ENCODE results near the gene SETD1A.

The SETD1A gene

GRCh38 chr16:30982548-30983288 lies 25.2 kb downstream of the SETD1A start:
- DNase-seq (ENCODE audit: low read depth) = no peak

- DNase-seq (ENCODE audit: low read depth) = no peak
Observed at GRCh38 chr16:30983289-30983889, 25.8 kb downstream of the SETD1A start.

GRCh38 chr16:30983898-30984610 lies 26.5 kb downstream of the SETD1A start:
- no peak for DNase-seq (ENCODE audit: low read depth)

GRCh38 chr16:30984669-30985400 lies 27.3 kb downstream of the SETD1A start, which contains the start of gene HSD3B7:
HSD3B7 (plus strand) TSS chr16:30985207; CDS start chr16:30985659, 452 bp downstream.
- peak; percentile 45 for DNase-seq (ENCODE audit: low read depth)

GRCh38 chr16:30985401-30986128 lies 28.0 kb downstream of the SETD1A start:
- DNase-seq (ENCODE audit: low read depth) = no peak

GRCh38 chr16:30986129-30986991 lies 28.8 kb downstream of the SETD1A start:
- no peak for DNase-seq (ENCODE audit: low read depth)

- no peak for DNase-seq (ENCODE audit: low read depth)
Observed at GRCh38 chr16:30987581-30988190, 30.1 kb downstream of the SETD1A start.

- DNase-seq (ENCODE audit: low read depth) = no peak
Observed at GRCh38 chr16:30989469-30990047, 32.0 kb downstream of the SETD1A start.

GRCh38 chr16:30990105-30990504 lies 32.6 kb downstream of the SETD1A start:
- DNase-seq (ENCODE audit: low read depth) = no peak

GRCh38 chr16:30991052-30991451 lies 33.5 kb downstream of the SETD1A start:
- no peak for DNase-seq (ENCODE audit: low read depth)

- DNase-seq (ENCODE audit: low read depth) = no peak
Observed at GRCh38 chr16:30992276-30992780, 34.8 kb downstream of the SETD1A start.

GRCh38 chr16:30992931-30993816 lies 35.6 kb downstream of the SETD1A start:
- DNase-seq (ENCODE audit: low read depth) = no peak

GRCh38 chr16:30995927-30996323 lies 38.4 kb downstream of the SETD1A start:
- DNase-seq (ENCODE audit: low read depth) = no peak

GRCh38 chr16:30996324-30996984 lies 38.9 kb downstream of the SETD1A start:
- no peak for DNase-seq (ENCODE audit: low read depth)

GRCh38 chr16:30996985-30997724 lies 39.6 kb downstream of the SETD1A start:
- DNase-seq (ENCODE audit: low read depth) = peak; percentile 70

- DNase-seq (ENCODE audit: low read depth) = no peak
Observed at GRCh38 chr16:30997725-30998711, 40.5 kb downstream of the SETD1A start.

Measured in T-helper 22 cell (primary cell).